Measurements from ENCODE around the gene DNAH14.

DNA sequence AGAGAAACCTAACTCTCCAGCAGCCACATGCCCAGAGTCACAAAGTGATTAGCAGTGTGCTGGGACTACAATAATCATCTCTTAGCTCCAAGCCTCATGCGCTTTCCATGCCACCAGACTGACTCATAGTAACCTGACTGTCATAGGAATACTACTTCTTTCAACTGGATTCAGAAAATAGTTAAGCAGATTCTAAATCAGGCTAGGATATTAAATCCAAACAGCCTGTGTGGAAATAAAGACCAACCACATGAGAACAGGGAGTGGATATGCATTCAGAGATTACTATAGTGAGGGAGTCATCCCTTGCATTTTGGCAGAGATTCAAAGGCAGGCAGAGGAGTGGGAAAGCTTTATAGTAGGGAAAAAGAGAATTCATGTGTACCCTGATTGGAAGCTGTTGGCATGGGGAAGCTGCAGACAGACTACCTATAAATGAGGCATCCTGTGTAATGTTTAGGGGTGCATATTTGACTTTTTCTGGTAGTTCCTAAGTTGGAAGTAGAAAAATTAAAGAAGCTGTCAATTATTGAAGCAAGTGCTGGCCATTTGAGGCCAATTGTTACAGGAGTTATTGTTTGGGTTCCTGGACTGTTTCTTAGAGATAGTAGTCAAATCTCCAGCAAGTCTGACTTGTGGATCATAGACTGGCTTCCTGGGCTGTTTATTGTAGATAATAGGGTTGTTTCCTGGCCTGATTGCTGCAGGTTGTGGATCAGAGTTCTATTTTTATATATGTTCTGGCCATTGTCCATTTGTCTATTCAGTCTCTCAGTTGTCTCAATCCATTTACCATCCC lies 31.7 kb upstream of the DNAH14 start:
- TF ChIP-seq, protein P1, sequence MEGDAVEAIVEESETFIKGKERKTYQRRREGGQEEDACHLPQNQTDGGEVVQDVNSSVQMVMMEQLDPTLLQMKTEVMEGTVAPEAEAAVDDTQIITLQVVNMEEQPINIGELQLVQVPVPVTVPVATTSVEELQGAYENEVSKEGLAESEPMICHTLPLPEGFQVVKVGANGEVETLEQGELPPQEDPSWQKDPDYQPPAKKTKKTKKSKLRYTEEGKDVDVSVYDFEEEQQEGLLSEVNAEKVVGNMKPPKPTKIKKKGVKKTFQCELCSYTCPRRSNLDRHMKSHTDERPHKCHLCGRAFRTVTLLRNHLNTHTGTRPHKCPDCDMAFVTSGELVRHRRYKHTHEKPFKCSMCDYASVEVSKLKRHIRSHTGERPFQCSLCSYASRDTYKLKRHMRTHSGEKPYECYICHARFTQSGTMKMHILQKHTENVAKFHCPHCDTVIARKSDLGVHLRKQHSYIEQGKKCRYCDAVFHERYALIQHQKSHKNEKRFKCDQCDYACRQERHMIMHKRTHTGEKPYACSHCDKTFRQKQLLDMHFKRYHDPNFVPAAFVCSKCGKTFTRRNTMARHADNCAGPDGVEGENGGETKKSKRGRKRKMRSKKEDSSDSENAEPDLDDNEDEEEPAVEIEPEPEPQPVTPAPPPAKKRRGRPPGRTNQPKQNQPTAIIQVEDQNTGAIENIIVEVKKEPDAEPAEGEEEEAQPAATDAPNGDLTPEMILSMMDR (IDR thresholded peaks at IDR 0.05) = no peak
- TF ChIP-seq ZFX (IDR thresholded peaks at IDR 0.05; ENCODE audit: borderline replicate concordance) = no peak

All from 22Rv1 (cell line).